Endometrium (tissue), 2 donors: ENCODE data around the gene MMP14.
"Not testable (repeated sequence)": the region's sequence is repeated elsewhere in the genome, so short reads cannot be mapped to it uniquely, and the experiment has no call there.

ENCODE experiments used
- FAIRE-seq: peaks from 2 replicates; lab custom pipeline; 2012; peaks lifted over from hg19 to GRCh38; lab: Jason Lieb, UNC
- donor health status: control.
- donor health status: control.

Gene MMP14

DNA sequence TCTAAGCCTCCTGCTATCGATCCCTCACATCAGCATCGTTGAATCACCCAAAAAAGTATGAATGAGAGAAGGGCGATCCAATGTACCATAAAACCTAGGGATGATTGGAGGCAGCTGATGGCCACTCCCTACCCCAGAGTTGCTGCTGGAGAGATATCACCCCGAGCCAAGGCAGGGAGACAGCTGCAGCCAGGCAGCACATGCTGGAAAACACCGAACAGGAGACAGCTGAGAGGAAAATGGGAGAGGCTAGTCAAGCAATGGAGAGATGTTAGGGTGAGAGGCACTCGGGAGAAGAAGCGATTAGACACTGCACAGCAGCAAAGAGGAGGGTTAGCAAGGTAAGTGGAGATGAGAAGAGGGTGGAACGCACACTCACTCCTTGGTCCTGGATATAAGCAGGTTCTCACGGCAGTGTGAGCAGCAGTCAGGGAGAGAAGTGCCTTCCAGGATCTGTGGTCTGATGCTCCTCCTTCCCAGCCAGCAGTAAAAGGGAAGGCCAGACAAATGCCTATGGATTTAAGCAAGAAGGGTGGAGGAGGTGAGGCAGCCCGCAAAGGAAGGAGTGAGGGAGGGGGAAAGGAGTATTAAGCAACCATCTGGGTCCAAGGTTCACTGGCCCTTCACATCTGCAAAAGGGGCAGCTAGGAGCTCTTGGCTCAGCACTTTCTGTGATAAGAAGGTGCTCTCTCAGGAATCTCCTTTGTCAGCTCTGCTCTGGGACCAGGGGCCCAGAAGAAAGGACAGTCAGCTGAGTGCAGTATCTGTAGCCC is 21.3 kb upstream of the MMP14 start, which contains the start of gene SLC7A7:
TSS of gene SLC7A7 (minus strand) at position 495 of the 773 bp plus-strand sequence. CDS start 2,037 bp downstream, outside the sequence.
- FAIRE-seq, result no peak

DNA sequence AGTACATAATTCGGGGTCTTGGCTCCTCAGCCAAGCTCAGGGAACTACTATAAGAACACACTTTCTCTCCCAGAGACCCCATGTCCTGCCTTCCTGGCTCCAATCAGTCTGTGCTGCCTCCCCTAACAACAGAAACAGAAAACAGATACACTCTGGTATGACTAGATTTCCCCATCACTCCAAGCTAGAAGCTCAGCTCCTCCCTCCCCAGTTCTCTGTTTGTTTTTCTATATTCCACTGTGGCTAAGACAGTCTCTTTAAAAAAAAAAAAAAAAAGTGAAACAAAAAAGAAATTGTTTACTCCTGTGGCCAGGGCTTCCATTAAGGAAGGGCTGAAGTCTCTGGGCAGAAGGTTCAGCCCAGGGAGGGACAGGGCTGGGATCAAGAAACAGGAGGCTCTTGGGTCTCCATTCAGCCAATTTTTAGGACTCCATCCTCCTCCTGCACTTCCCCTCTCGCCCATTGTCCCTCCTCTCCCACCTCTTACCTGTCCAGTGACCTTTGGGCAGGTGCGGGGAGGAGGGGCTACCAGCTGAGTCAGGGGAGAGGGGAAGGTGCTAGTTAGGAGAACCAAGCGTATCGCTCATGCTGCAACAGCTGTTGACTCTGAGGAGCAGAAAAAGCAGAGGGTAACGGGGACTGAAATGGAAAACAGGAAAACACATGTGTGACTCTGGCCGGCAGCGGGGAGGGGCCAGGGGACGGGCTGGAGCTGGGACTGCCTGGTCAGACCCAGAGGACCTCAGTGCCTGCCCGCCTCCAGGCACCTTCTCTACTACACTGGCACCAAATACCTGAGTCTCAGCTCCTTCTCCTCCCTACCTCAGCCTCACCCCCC is 17.0 kb upstream of the MMP14 start:
- FAIRE-seq, result no peak

DNA sequence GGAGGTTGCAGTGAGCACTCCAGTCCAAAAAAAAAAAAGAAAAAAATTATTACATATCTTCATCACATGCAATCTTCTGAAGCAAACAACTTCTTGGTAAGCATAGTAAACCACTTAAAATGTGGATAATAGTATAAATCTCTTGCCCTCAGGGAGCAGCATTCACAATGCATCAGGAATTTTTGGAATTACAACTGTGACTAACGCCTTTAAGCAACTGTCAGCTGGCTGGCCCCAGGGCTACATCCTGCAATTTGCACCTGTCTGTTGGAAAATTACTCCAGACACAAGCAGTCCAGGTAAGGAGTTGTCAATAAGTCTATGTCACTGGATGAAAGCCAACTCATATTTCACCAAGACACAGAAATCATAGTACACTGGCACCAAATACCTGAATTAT is 15.7 kb upstream of the MMP14 start:
- FAIRE-seq, result no peak

DNA sequence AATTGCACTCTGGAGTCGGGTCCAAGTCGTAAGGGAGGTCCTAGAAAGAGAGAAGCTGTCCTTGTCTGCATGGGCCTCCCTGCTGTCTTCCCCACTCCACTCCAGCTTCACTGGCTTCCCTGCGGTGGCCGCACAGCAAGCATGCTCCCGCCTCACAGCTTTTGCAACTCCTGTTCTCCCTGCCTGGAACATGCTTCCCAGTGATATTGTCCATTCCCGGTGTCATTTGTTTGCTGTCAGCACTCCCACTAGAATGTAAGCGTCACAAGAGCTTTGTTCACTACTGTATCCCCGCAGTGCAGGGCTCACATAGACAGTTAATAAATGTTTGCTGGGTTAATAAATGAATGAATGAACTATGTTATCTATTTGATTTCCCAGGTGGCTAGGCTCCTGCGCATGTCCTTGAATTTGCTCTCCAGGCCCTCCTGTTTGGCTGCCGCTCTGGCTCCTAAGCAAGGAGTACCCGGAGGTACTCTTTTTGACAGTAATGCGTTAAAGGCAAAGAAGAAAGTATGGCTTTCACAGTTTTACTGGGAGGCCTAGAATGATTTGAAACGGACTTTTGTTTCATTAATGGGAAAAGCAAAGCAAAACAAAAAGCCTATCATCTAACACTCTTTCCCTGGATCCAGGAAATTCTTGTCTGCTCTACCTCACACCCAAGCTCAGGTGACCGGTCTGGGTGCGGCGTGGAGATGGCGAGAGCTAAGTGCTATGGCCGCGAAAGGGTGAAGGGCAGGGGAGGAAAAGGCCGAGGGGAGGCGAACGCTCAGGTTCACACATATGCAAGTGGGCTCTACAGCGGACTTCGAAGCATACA is 15.0 kb upstream of the MMP14 start:
- no peak for FAIRE-seq

DNA sequence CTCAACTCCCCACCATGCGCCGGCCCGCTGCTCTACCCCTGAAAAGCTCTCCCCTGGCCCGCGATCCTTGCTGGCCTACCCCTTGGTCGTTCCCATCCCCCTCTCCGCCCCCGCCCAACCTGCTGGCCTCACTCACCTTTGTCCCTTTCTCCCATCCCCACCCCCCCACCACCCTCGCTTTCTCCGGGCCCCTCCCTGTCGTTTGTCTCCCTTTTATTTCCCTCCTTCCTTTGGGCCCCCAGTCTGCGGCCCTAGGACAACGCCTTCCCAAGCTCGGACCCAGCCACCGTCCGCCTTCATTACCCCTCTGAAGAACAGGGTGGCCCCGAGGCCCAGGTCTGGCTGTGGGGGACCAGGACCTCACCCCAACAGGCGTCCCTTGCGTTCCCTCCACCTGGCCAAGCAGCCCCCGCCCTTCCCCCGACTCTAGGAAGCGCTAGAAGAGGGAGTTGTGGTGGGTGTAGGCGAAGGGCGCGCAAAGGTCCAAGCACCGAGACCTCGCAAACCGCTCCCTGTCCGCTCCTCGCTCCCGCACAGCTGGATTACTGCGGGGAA is 14.3 kb upstream of the MMP14 start:
- FAIRE-seq, result no peak

DNA sequence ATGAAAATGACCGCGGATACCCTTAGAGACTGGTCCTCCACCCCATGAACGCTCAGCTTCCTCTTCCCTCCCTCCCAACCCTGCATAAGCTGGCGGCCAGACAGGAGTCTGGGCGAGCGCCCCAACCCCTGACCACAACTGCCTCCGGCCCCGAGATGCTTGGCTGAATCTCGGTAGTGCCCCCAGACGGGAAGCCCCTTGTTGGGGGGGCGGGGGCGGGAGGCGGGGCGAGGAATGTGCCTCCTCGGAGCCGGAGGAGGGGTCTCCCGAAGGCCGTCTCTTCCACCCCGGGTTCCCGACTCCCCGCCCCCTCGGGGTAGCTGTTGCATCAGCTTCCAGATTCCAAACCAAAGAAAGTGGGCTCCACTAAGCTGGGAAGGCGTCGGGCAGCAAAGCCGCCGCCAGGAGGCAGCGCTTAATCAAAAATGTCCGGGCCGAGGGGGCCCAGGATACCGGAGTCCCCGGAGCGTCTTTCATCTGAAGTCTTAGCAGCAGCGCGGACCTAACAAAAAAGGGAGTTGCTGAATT is 13.8 kb upstream of the MMP14 start:
- no peak for FAIRE-seq

DNA sequence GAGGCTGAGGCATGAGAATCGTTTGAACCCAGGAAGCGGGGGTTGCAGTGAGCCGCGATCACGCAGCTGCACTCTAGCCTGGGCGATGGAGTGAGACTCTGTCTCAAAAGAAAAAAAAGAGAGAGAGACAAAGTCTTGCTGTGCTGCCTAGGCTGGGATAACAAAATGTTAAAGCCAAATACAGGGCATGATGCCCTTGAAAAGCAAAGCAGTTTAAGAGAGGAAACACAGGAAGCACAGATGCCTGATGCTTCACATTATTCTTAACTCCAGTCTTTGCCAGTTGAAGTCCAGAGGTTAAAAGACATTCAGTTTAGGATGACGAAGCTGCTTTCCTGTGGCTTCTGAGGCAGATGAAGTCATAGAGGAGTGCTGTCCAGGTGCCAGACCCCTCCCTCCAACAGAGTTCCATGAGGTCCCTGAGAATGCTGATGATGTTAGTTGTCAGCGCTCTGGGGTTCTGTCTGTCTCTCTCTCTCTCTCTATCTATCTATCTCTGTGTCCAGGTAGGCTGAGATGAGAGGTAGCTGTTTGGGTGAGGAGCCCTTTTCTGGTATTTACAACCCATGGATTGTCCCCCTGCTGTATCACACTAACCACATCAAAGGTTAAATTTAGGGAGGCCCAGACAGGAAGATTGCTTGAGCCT is 11.6 kb upstream of the MMP14 start:
- FAIRE-seq, result no peak

DNA sequence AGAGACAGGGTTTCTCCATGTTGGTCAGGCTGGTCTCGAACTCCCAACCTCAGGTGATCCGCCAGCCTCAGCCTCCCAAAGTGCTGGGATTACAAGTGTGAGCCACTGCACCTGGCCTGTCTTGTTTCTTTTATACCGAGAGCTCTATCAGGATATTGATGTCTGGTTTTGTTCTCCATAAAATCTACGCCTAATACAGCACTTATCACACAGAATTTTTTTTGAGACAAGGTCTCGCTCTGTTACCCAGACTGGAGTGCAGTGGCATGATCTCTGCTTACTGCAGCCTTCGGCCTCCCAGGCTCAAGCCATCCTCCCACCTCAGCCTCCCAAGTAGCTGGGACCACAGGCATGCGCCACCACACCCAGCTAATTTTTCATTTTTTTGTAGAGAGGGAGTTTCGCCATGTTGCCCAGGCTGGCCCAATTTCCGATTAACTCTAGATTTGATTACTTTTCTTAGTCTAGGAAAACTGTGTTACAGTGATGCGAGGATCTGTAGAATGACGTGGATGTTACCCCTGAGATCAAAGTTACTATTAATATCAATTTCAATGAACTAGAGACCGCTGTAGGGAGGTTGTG is 7.2 kb upstream of the MMP14 start:
- not testable (repeated sequence) for FAIRE-seq

DNA sequence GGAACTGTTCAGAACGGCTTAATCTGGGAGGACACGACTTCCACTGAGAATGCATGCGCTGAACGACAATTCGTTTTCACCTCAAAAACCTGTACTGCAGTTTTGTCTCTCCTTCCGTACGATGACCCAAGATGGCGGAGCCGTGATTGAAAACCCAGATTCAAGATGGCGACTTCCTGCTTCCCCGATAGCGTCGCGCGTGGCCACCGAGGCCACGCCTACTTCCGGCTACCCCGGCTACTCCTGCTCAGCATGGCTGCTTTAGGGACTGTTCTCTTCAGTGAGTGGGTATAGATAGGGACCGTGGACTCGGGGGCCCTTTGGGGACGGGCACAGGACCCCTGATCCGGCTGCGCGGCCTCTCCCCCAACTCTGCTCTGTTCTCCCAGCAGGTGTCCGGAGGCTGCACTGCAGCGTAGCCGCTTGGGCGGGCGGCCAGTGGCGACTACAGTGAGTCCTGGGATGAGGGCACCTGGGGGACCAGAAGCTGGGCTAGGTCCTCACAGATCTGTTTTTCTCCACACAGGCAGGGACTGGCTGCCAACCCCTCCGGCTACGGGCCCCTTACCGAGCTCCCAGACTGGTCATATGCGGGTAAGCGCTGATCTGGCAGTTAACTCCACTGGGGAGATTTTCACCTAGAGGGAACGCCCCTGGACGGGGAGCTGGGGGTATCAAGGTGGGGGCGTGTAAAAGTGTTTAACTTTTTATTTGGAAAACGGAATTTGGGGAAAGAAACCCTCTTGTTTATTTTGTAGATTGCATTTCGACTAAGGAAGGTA is 6.5 kb upstream of the MMP14 start, which contains the start of gene MRPL52:
TSS of gene MRPL52 (plus strand) at position 227 of the 782 bp plus-strand sequence. CDS start at position 253, 26 bp downstream.
- FAIRE-seq, result peak; percentile 29

DNA sequence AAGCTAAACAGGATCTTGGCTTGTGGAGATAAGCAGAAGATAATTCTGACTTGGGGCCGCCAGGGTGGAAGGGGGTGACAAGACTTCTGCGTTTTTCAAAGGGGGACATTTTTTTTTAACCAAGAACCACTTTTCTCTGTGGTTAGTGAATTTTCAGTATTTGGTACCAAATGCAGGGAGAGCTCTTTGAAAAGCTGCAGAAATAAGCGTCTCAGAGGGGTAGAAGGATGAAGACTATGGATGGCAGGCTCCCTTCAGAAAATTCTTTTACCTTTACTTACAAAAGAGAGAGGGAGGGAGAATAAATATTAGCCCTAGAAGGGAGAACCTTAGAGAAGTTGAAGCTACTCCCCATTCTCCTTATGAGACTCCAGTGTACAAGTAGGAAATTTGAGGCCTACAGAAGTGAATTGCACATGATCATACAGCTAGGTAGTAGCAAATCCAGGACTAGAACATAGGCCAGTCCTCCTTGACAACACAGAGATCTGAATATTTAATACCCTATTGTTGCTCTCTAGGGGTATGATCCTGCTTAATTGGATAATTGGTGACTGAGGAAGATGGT is 5.9 kb upstream of the MMP14 start:
- no peak for FAIRE-seq

DNA sequence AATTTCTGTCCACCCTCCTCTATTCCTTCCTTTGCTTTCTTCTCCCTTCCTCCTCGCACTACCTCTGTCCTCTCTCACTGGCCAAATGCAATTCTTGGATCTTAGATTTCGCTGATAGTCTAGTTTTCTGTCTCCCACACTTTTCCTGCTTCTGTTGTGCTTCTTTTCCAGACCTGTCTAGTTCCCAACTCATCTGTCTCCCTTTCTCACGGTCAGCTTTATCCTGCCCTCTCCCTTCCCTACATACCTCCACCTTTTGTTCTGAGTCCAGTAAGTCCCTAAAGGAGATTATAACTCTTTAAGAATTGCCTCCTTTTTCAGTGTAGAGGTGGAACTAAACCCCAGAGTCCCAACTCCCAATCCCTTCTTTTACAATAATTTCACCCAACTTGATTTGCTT is 880 bp upstream of the MMP14 start:
- FAIRE-seq, result no peak

DNA sequence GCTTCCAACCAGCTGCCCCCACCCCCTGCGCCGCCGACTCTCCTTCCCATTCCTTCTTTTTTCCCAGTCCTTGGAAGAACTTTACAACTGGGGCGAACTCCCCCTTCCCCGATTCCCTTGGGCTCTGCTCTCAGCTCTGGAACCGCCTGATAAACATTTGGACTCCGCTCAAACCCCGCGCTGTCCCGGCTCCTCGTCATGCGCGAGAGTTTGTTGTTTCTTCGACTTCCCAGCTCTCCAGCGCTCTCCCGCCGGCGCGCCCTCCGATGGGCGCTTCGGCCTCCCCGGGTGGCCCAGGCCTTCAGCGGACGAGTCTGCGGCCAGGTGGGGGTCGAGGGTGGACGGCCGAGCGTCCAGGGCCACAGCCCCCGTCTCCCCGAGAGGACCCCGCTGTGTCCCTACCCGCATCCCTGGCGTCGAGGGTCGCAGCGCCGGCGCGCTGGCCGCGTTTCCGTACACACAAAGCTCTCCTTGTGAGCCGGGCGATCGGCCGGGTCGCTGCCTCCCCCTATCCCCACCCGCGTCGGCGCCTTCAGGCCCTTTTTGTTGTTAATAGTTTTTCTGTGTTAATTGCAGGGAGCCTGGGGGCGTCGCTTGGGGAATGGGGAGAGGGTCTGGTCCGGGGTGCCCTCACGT is 847 bp downstream of the MMP14 start:
- no peak for FAIRE-seq

DNA sequence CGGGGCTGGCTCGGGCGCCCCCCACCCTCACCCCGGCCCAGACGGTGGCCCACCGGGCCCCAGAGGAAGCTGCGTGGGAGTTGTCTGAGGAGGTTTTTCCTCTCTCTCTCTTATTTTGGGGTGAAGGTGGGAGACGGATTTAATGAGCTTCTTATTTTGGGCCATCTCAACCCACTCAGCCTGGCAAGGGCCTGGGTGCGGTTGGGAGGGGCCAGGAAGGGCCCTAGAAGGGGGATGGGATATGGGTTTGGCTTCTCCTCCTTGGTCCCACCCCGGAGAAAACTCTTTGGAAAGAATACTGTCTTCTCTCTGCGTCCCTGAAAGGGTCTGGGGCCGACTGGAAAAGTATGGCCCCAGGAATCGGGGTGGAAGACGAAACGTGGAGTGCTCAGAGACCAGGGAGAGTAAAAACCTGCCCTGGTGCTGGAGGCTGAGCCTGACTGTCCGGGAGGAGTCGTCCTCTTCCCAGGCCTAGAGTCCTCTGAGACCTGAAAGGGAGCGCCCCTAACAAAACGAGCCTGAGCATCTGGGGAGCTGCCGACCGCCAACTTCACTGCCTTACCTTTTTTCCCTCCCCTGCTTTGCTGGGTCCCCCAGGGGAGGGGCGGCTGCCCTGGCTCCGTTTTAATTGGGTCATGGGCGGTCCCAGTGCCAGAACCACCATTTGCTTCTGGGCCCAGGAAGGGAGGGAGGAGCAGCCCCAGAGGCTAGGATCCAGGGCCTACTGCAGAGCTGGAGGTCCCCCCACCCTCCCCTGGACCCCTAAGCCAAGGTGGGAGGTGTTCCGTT is 1.6 kb downstream of the MMP14 start:
- no peak for FAIRE-seq

DNA sequence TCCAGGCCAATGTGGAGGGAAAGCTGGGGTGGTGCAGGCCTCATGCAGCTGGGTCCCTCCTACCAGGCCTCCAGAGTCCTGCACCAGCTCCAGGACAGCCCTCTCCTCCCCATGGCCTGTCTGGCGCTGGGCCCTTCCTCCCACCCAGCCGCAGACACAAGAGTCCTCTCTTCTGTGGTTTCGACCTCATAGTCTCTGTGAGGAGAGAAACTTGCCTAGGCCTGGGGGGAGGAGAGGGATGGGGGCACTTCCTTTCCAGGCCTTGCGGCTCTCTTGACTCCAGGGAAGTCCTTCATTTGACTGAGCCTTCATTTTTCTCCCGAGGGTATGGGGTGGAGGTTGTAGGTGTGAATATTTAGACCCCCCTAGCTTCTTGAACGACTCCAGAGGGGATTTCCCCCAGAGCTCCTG is 2.3 kb downstream of the MMP14 start:
- FAIRE-seq, result no peak

DNA sequence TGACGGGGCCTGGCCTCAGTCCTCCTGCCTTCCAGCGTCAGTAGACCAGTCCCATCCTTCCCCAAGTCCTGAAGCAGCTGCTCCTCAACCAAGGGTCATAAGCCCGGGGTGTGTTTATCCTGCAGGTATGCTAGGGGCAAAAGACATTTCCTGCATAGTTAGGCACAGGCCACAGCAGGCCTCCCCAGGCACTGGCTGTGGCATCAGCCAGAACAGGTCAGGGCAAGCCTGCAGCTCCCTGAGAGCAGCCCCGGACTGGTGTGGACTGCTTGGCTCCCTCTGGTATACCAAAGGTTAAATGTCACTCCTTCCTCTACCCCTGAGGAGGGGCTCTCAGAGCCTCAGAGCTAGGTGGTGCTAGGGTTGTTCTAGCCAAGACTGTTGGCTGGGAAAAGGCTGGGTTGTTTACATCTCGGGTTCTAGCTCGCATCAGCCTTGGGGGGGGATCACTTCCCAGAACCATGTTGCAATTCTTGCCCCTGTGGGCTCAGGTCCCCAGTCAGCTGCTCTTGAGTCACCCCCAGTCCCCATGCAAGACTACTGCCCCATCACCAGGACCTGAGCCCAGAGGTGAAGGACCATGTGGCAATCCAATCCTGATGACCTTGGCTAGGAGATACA is 2.9 kb downstream of the MMP14 start:
- FAIRE-seq, result no peak

DNA sequence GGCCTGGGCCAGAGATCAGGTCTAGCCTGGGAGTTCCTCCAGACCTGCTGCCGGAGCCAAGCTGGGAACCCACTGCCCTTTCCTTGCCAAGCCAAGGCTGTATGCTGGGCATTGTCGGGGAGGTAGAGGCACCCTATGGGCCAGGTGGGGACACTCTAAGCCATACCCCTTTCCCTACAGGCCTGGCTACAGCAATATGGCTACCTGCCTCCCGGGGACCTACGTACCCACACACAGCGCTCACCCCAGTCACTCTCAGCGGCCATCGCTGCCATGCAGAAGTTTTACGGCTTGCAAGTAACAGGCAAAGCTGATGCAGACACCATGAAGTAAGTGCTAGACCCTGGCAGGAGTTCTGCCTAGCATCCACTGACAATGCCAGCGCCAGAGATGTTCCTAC is 4.9 kb downstream of the MMP14 start:
- no peak for FAIRE-seq

DNA sequence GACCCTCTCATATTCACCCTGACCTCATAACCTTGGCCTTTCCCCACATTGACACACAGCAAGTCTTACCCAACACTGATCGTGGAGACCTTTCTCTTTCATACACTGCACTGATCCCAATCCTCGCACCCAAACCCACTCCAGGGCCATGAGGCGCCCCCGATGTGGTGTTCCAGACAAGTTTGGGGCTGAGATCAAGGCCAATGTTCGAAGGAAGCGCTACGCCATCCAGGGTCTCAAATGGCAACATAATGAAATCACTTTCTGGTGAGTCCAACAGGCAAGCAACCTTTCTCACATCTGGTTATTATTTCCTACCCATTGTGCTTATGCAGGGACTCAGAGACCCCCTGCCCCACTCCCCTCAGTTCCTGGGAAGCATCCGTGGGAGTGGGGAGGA is 5.4 kb downstream of the MMP14 start:
- FAIRE-seq, result no peak
